Measurements from ENCODE around the gene ALG9.
A peak's percentile ranks its signal among the peaks of the same experiment; 100 is the strongest.

ALG9 gene

GRCh38 chr11:111878849-111879636, 7.7 kb upstream of the ALG9 start, which contains the start of the genes CFAP68 and FDXACB1:
CFAP68 (plus strand) TSS chr11:111879541; CDS start chr11:111879561, 20 bp downstream.
FDXACB1 (minus strand) TSS chr11:111879165; CDS start chr11:111879132, 33 bp downstream.
- peak; percentile 93 for DNase-seq

- no peak for DNase-seq
Observed at GRCh38 chr11:111878385-111878848, 7.0 kb upstream of the ALG9 start.

GRCh38 chr11:111871693-111872161, 346 bp upstream of the ALG9 start:
- DNase-seq = no peak

GRCh38 chr11:111870522-111870885, 877 bp downstream of the ALG9 start:
- no peak for DNase-seq

DNA sequence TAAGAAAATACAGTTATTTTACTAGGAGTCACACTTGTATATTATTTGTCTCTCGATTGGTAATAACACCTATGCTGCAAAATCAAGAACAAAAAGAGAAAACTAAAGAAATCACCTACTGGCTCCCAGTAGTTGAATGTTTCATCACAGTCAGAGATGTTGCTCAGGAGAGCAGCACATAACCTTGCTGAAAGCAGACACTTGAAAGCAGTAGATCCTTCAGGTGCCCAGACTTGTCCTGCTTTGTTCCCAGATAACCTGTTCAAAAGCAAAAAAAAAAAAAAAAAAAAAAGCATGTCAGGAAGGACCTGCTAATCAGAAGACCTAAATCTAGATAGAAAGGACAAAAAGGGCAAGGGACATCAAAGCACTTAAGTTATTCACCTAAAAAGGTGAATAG, 1.3 kb downstream of the ALG9 start:
- no peak for DNase-seq

- no peak for DNase-seq
Observed at GRCh38 chr11:111860257-111860656, 11.1 kb downstream of the ALG9 start.

DNA sequence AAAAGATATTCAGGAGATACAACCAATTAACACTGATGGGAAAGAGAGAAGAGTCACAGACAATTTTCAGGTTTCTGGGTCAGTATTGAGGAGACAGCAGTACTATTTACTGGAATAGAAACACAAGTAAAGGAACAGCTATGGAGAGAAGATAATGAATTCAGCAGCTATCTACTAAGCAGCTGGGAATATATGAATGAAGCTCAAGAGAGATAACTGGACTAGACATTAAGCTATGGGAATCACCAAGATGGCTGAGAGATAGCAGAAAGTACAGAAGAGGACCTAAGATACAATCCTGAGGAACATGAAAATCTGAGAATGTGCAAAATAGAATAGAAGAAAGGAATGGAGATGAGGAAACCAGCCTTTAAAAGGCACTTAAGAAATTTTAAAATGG, 15.9 kb downstream of the ALG9 start:
- no peak for DNase-seq

DNA sequence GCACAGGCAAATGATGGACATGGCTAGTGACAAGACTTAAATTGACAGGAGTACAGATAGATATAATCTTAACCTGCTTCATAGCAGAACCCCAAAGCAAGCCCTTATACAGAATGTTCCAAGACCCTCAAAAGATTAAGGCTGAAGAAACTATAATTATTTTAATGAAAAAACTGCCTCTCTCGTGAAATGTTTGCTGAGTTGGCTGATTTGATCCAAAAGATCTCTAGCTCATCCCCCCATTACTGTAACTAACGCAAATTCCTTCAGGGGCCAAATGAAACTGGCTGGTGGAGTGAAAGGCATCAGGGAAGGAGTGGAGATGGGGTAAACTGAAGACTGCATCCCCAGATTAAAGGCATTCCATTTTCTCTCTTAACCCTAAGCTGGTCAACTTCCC, 19.3 kb downstream of the ALG9 start:
- DNase-seq = no peak

DNA sequence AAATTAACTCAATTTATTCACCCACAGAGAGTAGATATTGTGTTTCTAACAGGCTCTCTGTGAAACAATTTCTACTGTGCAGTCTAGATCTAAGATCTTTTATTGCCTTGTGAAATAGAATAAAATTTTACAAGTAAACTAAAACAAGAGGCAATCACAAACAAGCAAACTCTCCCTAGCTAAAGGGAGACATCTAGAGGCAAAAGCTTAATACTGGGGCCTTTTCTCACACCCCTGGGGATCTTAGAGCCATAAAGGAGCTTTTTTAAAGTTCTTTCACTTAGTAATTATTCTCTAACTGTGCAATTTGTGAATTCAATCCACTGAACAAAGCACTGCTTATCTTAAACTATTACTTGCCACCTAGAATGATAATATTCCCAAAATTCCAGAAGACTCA, 19.7 kb downstream of the ALG9 start:
- DNase-seq = no peak

DNA sequence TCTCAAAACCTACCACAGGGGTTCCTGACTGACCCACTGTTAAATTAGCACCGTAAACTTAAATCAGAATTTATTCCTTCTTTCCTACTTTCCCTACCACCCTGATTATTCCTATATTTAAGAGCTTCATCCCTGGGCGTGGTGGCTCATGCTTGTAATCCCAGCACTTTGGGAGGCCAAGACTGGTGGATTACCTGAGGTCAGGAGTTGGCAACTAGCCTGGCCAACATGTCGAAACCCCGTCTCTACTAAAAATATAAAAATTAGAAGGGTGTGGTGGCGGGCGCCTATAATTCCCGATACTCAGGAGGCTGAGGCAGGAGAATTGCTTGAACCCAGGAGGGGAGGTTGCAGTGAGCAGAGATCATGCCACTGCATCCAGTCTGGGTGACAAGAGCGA, 20.3 kb downstream of the ALG9 start:
- DNase-seq = no peak

DNA sequence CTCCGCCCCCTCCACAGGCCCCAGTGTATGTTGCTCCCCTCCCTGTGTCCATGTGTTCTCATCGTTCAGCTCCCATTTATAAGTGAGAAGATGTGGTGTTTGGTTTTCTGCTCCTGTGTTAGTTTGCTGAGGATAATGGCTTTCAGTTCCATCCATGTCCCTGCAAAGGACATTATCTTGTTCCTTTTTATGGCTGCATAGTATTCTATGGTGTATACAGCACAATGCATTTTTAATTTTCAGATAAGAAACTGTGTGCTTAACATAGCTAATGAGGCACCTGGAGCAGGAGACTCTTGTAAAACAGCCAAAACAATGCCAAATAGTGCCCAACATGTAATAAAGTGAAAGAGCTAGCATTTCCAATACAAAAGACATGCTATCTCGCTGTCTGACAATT, 21.8 kb downstream of the ALG9 start:
- DNase-seq = no peak

GRCh38 chr11:111846636-111847035, 24.7 kb downstream of the ALG9 start:
- DNase-seq = no peak

DNA sequence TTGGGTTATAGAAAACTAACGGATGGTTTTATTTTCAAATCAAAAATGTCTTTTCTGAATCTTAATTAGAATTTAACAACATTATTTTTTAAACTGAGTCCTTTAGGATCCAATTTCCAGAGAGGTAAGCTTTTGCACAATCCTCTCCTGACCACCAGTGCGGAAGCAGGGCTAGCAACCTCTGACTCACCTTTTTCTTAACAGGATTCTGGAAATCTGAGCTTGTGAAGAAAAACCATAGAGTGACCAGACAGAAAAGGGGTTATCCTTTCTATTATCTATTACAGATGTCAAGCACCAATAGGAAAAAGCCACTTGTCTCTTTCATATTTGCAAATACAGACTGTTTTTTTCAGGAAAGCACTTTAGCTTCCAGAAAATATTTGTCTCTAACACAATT, 25.3 kb downstream of the ALG9 start:
- no peak for DNase-seq

DNA sequence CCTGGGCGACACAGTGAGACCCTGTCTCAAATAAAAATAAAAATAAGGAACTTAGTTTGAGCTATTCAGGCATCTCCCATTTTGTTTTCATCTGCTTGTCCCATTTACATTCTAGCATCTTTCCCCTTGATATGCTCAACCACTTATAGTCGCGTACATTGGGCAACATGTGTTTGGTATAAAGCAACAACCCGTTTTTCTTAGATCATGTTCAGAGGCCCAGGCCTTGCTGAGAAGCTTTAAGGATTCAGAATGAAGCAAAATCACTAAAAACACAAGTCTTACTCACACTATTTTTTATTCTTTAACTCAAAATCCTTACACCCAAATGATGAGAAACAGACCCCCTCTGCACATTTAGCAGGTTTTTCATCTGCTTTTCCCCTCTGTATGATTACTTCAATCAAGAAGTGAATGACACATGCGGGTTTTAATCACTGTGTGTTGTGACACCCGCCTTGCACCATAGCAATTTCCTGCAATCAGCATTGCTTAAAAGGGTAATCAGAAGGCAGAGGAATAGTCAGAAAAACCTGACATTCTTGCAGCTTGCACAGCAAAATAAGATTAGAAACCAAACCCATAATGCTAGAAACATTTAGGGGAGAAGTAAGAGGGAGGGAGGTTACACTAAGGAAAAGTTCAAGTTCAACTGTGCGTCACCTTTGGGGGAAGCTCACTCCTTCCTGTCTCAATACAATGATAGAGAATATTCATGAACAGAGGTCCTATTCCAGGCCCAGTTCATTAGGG, 25.9 kb downstream of the ALG9 start:
- DNase-seq = no peak

DNA sequence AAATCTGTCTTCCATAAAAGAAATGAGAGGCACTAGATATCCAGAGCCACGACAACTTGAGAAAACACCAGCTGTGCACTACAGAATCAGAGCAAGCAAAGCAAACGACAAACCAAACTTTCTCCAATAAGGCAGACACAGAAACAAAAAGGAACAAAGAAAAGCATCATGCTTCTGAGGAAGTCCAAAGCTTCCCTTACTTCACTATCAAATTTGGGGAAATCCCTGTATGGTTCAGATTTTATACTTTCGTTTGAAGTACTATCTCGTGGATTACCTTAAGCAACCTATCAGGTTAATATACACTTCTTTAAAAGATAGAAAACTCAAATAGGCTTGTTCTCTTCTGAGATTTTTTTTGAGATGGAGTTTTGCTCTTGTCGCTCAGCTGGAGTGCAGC, 27.7 kb downstream of the ALG9 start:
- no peak for DNase-seq

DNA sequence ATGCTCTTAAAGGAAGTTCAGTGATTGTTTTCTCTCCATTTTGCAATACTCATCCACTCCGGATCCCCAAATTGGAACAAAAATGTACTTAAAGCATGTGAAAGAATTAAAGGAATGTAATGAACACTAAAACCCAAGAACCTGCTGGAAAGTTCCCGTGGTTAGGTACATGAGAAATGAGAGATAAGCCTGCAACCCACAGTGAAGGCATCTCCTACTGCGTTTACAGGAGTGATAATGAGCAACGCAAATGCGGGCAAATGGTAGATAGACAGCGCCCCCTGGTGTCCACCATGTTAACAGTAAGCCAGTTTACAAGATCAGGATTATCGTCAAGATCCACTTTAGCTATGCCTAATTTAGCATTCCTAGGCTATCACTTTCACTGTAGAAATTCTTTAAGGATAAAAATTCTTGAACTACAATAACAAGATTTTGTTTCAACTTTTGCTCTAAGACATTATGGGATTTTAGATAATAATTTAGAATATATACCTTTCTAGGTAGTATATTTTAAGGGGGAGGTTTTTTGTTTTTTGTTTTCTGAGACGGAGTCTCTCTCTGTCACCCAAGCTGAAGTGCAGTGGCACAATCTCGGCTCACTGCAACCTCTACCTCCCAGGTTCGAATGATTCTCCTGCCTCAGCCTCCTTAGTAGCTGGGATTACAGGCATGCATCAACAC, 29.9 kb downstream of the ALG9 start:
- peak; percentile 83 to 87 for DNase-seq

GRCh38 chr11:111840143-111840542, 31.2 kb downstream of the ALG9 start:
- DNase-seq = no peak

DNA sequence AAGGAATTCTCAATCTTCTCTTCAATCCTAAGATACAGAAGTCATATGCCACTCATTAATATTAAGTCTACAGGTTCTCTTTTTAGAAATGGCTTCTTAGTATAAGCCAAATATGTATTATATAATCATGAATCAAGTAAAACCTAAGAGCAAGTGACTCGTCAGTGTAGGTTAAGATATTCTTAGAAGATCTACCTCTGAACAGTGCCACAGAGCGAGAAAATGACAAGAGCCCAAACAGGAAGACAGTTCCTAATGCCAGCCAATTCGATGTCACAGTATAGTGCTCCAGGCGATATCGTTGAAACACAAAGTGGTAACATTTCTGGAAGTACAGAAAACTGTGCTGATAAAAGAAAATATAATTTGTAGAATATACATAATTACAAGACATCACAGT, 33.3 kb downstream of the ALG9 start:
- no peak for DNase-seq

GRCh38 chr11:111837366-111837891, 34.0 kb downstream of the ALG9 start:
- no peak for DNase-seq

DNA sequence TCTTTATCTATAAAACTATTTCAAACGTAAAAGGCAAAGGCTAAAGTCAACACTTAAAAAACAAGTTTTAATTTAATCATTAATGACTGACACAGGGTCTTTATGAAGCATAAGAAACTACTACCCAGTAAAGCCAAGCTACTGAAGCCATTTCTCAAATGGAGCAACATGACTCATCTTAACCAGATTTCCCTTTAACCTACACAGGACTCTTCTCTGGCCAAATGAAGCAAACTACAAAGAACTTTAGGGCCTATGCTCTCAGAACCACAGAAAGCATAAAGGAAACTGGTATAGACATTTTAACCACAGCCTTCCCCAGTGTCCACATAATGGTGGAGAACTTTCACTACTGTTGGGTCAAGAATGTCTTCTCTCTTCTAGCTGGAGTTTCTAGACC, 34.7 kb downstream of the ALG9 start:
- no peak for DNase-seq

DNA sequence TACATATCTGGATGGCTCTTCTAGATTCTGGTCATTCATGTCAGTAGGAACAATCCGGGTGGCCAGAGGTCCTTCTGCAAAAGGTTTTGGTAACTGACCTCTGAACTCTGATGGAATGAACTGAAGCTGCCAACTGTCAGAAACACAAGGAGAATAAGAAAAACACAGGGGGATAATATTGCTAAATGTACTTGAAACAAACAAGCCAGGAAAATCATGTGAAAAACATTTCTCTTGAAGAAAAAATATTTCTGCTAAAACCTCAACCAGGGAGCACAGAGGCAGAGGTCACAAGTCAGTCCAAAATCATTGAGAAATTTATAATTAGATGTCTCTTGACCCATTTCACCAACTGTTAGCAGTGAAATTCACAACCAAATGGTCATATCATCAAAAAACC, 35.2 kb downstream of the ALG9 start:
- no peak for DNase-seq

- DNase-seq = no peak
Observed at GRCh38 chr11:111835665-111836064, 35.7 kb downstream of the ALG9 start.
